Measurements from ENCODE around the gene GTPBP1. TPM values are rescaled to one million over a fixed set of nuclear protein-coding genes. Genes with fewer than 3 reads are reported as not detected.

The GTPBP1 gene
- total RNA-seq, 2 experiments from 2014 or later = 51.1 to 95.0 TPM

- ChIA-PET POLR2A (interaction anchor here (0.6 to 0.7 kb wide), 3 partner anchors 9 to 816 kb away, joined by 3 to 5 read pairs (median 4); no protein-coding TSS in a partner anchor), CTCF (ENCODE audit: unreplicated experiment) (no interaction called here)
- TF ChIP-seq CTCF (conservative IDR thresholded peaks at IDR 0.05; ENCODE audit: low read length) (no peak), EZH2phosphoT487 (IDR thresholded peaks at IDR 0.05; ENCODE audit: borderline replicate concordance, low read depth, low read length) (no peak)
- Histone ChIP-seq H3K9me3 (ENCODE audit: low read length) (no peaks in the 10 kb centered on the region), H3K4me2 (ENCODE audit: low read length) (peak overlapping the region; percentile 81), H3K4me1 (ENCODE audit: insufficient read depth, low read length, poor library complexity, severe bottlenecking) (peaks cover 54% of the 10 kb centered on the region), H3K9me2 (ENCODE audit: insufficient read depth, low read length) (no peaks in the 10 kb centered on the region), H3K79me2 (ENCODE audit: insufficient read depth, low read depth, low read length) (peaks cover 69% of the 10 kb centered on the region), H3K36me3 (ENCODE audit: insufficient read depth, low read length) (peaks cover 28% of the 10 kb centered on the region), H2AFZ (ENCODE audit: low read length) (no peak overlapping the region), H3K4me3 (ENCODE audit: low read depth, low read length, poor library complexity, severe bottlenecking) (peak overlapping the region; percentile 97), H3K27ac (ENCODE audit: low read depth, low read length, poor library complexity, severe bottlenecking) (no peak overlapping the region), H4K20me1 (ENCODE audit: insufficient read depth, low read length) (peaks cover 39% of the 10 kb centered on the region)
- DNase-seq (ENCODE audit: low spot score) = no peak
- intact Hi-C loops (cut with micrococcal nuclease; ENCODE audit: unreplicated experiment) = loop anchor here (10.0 kb wide), 1 partner anchor 653 kb away; the partner anchor contains the start of gene PICK1
- BruUV-seq (replicated peaks) = no TSS peak
These were observed 2.2 kb downstream of the GTPBP1 start for GRCh38 chr22:38707984-38708383.

DNA sequence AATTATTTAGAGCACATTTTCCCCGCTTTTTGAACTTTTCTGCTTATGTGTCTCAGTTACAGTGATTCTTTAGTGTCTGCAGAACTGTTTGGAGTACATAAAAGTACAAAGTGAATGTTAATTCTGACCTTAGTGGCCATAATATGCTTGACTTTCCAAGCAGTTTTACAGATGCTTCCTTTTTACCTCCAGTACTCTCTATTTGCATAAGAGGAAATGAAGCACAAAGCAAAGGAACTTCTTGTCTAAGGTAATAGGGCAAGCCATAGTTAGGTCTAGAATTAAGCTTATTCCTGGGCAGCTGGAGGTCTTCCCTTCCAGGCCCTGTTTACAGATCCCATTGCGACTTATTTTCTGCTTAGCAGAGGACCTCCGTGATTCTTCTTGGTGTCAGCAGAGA, 3.6 kb downstream of the GTPBP1 start:
- no TSS peak for BruUV-seq (replicated peaks)
- TF ChIP-seq EZH2phosphoT487 (IDR thresholded peaks at IDR 0.05; ENCODE audit: borderline replicate concordance, low read depth, low read length) (no peak), CTCF (conservative IDR thresholded peaks at IDR 0.05; ENCODE audit: low read length) (no peak)
- intact Hi-C loops (cut with micrococcal nuclease; ENCODE audit: unreplicated experiment) = loop anchor here (10.0 kb wide), 1 partner anchor 655 kb away; the partner anchor contains the start of gene PICK1
- Histone ChIP-seq H4K20me1 (ENCODE audit: insufficient read depth, low read length) (peaks cover 39% of the 10 kb centered on the region), H3K27ac (ENCODE audit: low read depth, low read length, poor library complexity, severe bottlenecking) (no peak overlapping the region), H3K4me1 (ENCODE audit: insufficient read depth, low read length, poor library complexity, severe bottlenecking) (peaks cover 43% of the 10 kb centered on the region), H3K9me2 (ENCODE audit: insufficient read depth, low read length) (no peaks in the 10 kb centered on the region), H3K79me2 (ENCODE audit: insufficient read depth, low read depth, low read length) (peaks cover 77% of the 10 kb centered on the region), H3K36me3 (ENCODE audit: insufficient read depth, low read length) (peaks cover 28% of the 10 kb centered on the region), H3K4me2 (ENCODE audit: low read length) (peak overlapping the region; percentile 81), H3K9me3 (ENCODE audit: low read length) (no peaks in the 10 kb centered on the region), H2AFZ (ENCODE audit: low read length) (no peak overlapping the region), H3K4me3 (ENCODE audit: low read depth, low read length, poor library complexity, severe bottlenecking) (peak overlapping the region; percentile 28)
- CTCF ChIA-PET (ENCODE audit: unreplicated experiment) = interaction anchor here (0.5 kb wide), 1 partner anchor 1204 kb away, joined by 3 read pairs; no protein-coding TSS in a partner anchor
- POLR2A ChIA-PET = interaction anchor here (0.6 to 0.7 kb wide), 3 partner anchors 15 to 327 kb away, joined by 3 to 4 read pairs (median 3); no protein-coding TSS in a partner anchor
- DNase-seq (ENCODE audit: low spot score) = peak; percentile 62

DNA sequence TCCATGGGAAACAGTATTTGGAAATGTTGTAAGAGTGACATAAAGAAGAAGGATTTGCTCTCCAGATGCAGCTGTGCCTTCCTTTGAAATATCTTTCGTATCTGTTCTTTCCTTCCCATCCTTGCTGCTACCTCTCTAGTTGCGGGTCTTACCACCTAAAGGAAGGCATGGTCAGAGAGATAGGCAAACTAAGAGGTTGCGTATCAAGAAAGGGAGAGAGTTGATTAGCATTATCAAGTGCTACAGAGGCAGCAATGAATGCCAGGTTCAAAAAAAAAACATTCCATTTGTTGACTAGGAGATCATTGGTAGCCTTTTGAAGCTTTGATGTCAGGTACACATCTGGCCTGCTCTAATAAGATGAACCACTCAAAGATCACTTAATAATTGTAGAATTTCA, 4.6 kb downstream of the GTPBP1 start:
- POLR2A ChIA-PET = no interaction called here
- H4K20me1 ChIP-seq (ENCODE audit: insufficient read depth, low read length) = peaks cover 43% of the 10 kb centered on the region
- H3K36me3 ChIP-seq (ENCODE audit: insufficient read depth, low read length) = peaks cover 30% of the 10 kb centered on the region
- no peak overlapping the region for H2AFZ ChIP-seq (ENCODE audit: low read length)
- no peak for DNase-seq (ENCODE audit: low spot score)
- intact Hi-C loops (cut with micrococcal nuclease; ENCODE audit: unreplicated experiment) = no loop called here
- no peak overlapping the region for H3K27ac ChIP-seq (ENCODE audit: low read depth, low read length, poor library complexity, severe bottlenecking)
- H3K4me1 ChIP-seq (ENCODE audit: insufficient read depth, low read length, poor library complexity, severe bottlenecking) = peaks cover 34% of the 10 kb centered on the region
- H3K9me2 ChIP-seq (ENCODE audit: insufficient read depth, low read length) = no peaks in the 10 kb centered on the region
- H3K4me2 ChIP-seq (ENCODE audit: low read length) = no peak overlapping the region
- TF ChIP-seq EZH2phosphoT487 (IDR thresholded peaks at IDR 0.05; ENCODE audit: borderline replicate concordance, low read depth, low read length) (no peak), CTCF (conservative IDR thresholded peaks at IDR 0.05; ENCODE audit: low read length) (no peak)
- H3K4me3 ChIP-seq (ENCODE audit: low read depth, low read length, poor library complexity, severe bottlenecking) = no peak overlapping the region
- BruUV-seq (replicated peaks) = TSS peak; percentile 11
- no peaks in the 10 kb centered on the region for H3K9me3 ChIP-seq (ENCODE audit: low read length)
- CTCF ChIA-PET (ENCODE audit: unreplicated experiment) = interaction anchor here (0.6 kb wide), 1 partner anchor 14 kb away, joined by 3 read pairs; no protein-coding TSS in a partner anchor
- H3K79me2 ChIP-seq (ENCODE audit: insufficient read depth, low read depth, low read length) = peaks cover 77% of the 10 kb centered on the region
